Pancreas (tissue), 10 donors: ENCODE results near the gene PHYH. TPM values are rescaled to one million over a fixed set of nuclear protein-coding genes. Genes with fewer than 3 reads are reported as not detected.

Source experiments
- ATAC-seq, 4 donors: fragments of 200-7000 bp; cut with Tn5 transposase; one replicate each; pipeline versions ENCODE4 v1.8.0 to v1.9.1; 2020; ENCODE audit warnings: mild to moderate bottlenecking in 4 of 4, moderate library complexity in 4 of 4
- DNase-seq, 6 donors: peaks; one replicate each; pipeline ENCODE4 v3.0.0-alpha.2; 2020
- FAIRE-seq: peaks from 2 replicates; lab custom pipeline; 2012; peaks lifted over from hg19 to GRCh38; lab: Jason Lieb, UNC
- H3K27ac ChIP-seq, 4 donors: fragments of 200-600 bp; sonication (generic); 1 replicate in 3 of 4; 2 replicates in 1 of 4; pipeline versions ENCODE4 v1.5.0 to v1.8.0; 2020
- H3K27me3 ChIP-seq, 4 donors: fragments of 200-600 bp; one replicate each; pipeline ENCODE4 v1.8.0; 2021
- H3K36me3 ChIP-seq, 3 donors: fragments of 200-600 bp; sonication (generic) in 1 of 3; one replicate each; pipeline versions ENCODE4 v1.5.0 to v1.8.0; 2020 to 2021
- H3K4me1 ChIP-seq, 3 donors: fragments of 200-600 bp; one replicate each; pipeline ENCODE4 v1.8.0; 2021
- H3K4me3 ChIP-seq, 4 donors: fragments of 200-600 bp; sonication (generic) in 2 of 4; one replicate each; pipeline versions ENCODE4 v1.5.0 to v1.8.0; 2020 to 2021
- H3K9me3 ChIP-seq, 4 donors: fragments of 200-600 bp; one replicate each; pipeline ENCODE4 v1.8.0; 2021
- CTCF ChIP-seq, 4 donors: fragments of 200-600 bp; sonication (generic) in 3 of 4; IDR thresholded peaks; one replicate each; pipeline versions ENCODE4 v1.5.0 to v1.8.0; 2021; ENCODE audit warnings: antibody characterized with exemption in 4 of 4
- WGBS, 2 donors: extraction: QIAGEN DNeasy Blood & Tissue Kit; methylation state at CpG; one replicate each; pipeline ENCODE4 v1.1.7; 2013; 5-methylcytosine and 5-hydroxymethylcytosine counted together
- intact Hi-C, 3 donors: fragments of 100-400 bp; cut with DNase I; formaldehyde crosslinking; loops; one replicate each; pipeline versions ENCODE4 v1.11.1 to v1.14.2; 2022
- polyA plus RNA-seq, 2 donors: library from polyadenylated mRNA; stranded (reverse); fragments of 200-250 nt; gene quantifications; one replicate each; pipeline ENCODE4 v1.2.3, GENCODE V29; 2013
- total RNA-seq, 6 donors: library from RNA; stranded (reverse); fragmentation: NEBNext Ultra II Directional in 4 of 6; extraction: Animal tissue kit (Norgen Biotek cat#: 25700) in 4 of 6; gene quantifications; one replicate each; pipeline versions ENCODE4 v1.2.1 to v1.2.4, GENCODE V29; 2021 to 2023
- donor health status: healthy with polysubstance abuse.
- donor health status: DM: no; HTN: no; CAD: no; lungs with moderate emphysema.
- donor health status: DM: no; HTN: no; CAD: no.
- donor health status: control.
- donor health status: control.
- donor health status: Bipolar disorder and iron deficiency.
- donor health status: DM: yes; HTN: yes; CAD: no.
- donor health status: DM: no; HTN: no; CAD: no.
- donor health status: DM: no; HTN: no; CAD: no.
- donor health status: DM: yes; HTN: yes; CAD: no.

The PHYH gene
- total and polyA plus RNA-seq, 8 donors: 13.4 to 32.0 (median 19.3) TPM

GRCh38 chr10:13321576-13321975 is 21.7 kb upstream of the PHYH start:
- intact Hi-C loops: no loop called here
- Histone ChIP-seq H3K27me3 (no peaks in the 10 kb centered on the region), H3K36me3 (peaks cover 0 to 40% (median 11%) of the 10 kb centered on the region in 3 donors), H3K4me1 (no peaks in the 10 kb centered on the region), H3K9me3 (no peaks in the 10 kb centered on the region), H3K27ac (no peak overlapping the region), H3K4me3 (no peak overlapping the region)
- FAIRE-seq (no peak), DNase-seq (no peak), ATAC-seq (no peak)
- 93 to 96% methylated on average over 13 of the region's 13 CpGs for WGBS, 2 donors
- no peak for TF ChIP-seq CTCF (IDR thresholded peaks at IDR 0.05)

- TF ChIP-seq CTCF (IDR thresholded peaks at IDR 0.05): no peak
- FAIRE-seq: no peak
- WGBS, 2 donors: 82 to 83% methylated on average over 7 of the region's 7 CpGs
- peaks cover 0 to 30% (median 11%) of the 10 kb centered on the region in 3 donors for H3K36me3 ChIP-seq
- H3K4me3 ChIP-seq: no peak overlapping the region
- no peaks in the 10 kb centered on the region for H3K27me3 ChIP-seq
- no peak for DNase-seq
- no peaks in the 10 kb centered on the region for H3K9me3 ChIP-seq
- H3K4me1 ChIP-seq: no peaks in the 10 kb centered on the region
- no peak for ATAC-seq
- intact Hi-C loops: no loop called here
- no peak overlapping the region for H3K27ac ChIP-seq
Measured at GRCh38 chr10:13319166-13319565, 19.3 kb upstream of the PHYH start.

GRCh38 chr10:13317474-13317873 is 17.6 kb upstream of the PHYH start:
- DNase-seq (no peak), FAIRE-seq (no peak), ATAC-seq (no peak)
- 86 to 87% methylated on average over 6 of the region's 6 CpGs for WGBS, 2 donors
- Histone ChIP-seq H3K36me3 (peaks cover 0 to 18% (median 7%) of the 10 kb centered on the region in 3 donors), H3K4me3 (no peak overlapping the region), H3K27me3 (no peaks in the 10 kb centered on the region), H3K4me1 (no peaks in the 10 kb centered on the region), H3K27ac (no peak overlapping the region), H3K9me3 (no peaks in the 10 kb centered on the region)
- intact Hi-C loops: no loop called here
- TF ChIP-seq CTCF (IDR thresholded peaks at IDR 0.05): no peak

- WGBS, 2 donors: 92% methylated on average over 7 of the region's 7 CpGs
- ATAC-seq: no peak
- H3K27me3 ChIP-seq: no peaks in the 10 kb centered on the region
- intact Hi-C loops: no loop called here
- H3K36me3 ChIP-seq: peaks cover 0 to 13% (median 0%) of the 10 kb centered on the region in 3 donors
- FAIRE-seq: no peak
- H3K4me1 ChIP-seq: no peaks in the 10 kb centered on the region
- no peak overlapping the region for H3K27ac ChIP-seq
- no peak for DNase-seq
- H3K4me3 ChIP-seq: no peak overlapping the region
- no peak for TF ChIP-seq CTCF (IDR thresholded peaks at IDR 0.05)
- no peaks in the 10 kb centered on the region for H3K9me3 ChIP-seq
Measured at GRCh38 chr10:13316635-13317311, 16.9 kb upstream of the PHYH start.

GRCh38 chr10:13315361-13315760 is 15.5 kb upstream of the PHYH start:
- ATAC-seq: no peak
- H3K9me3 ChIP-seq: no peaks in the 10 kb centered on the region
- TF ChIP-seq CTCF (IDR thresholded peaks at IDR 0.05): no peak
- no peak overlapping the region for H3K27ac ChIP-seq
- H3K36me3 ChIP-seq: peaks cover 0 to under 1% (median 0%) of the 10 kb centered on the region in 3 donors
- H3K27me3 ChIP-seq: no peaks in the 10 kb centered on the region
- DNase-seq: no peak
- H3K4me1 ChIP-seq: no peaks in the 10 kb centered on the region
- intact Hi-C loops: no loop called here
- H3K4me3 ChIP-seq: no peak overlapping the region
- no peak for FAIRE-seq
